ENCODE data around the gene ADAMTS2. TPM values are rescaled to one million over a fixed set of nuclear protein-coding genes. Genes with fewer than 3 reads are reported as not detected.

Gene ADAMTS2
- total and polyA plus RNA-seq, 2 donors (not counting 3 experiments of a cell fraction or from before 2014, with no cell fraction given), result not detected

- H3K9me3 ChIP-seq (replicated peaks; ENCODE audit: control insufficient read depth, insufficient read depth, low read length), result no peaks in the 10 kb centered on the region
- no peak overlapping the region for H3K27ac ChIP-seq (ENCODE audit: insufficient read depth, low read depth, low read length)
- H3K9me1 ChIP-seq (replicated peaks; ENCODE audit: control insufficient read depth, extremely low read depth, insufficient read depth, low read length), result no peaks in the 10 kb centered on the region
- H2AFZ ChIP-seq (ENCODE audit: low read depth, low read length), result no peak overlapping the region
- no peaks in the 10 kb centered on the region for H3K27me3 ChIP-seq (ENCODE audit: control insufficient read depth in 2 of 2, insufficient read depth in 2 of 2, low read length in 2 of 2)
- no TSS peak for BruUV-seq (replicated peaks)
- H3K4me2 ChIP-seq (ENCODE audit: insufficient read depth, low read length), result no peak overlapping the region
- CTCF ChIA-PET, result no interaction called here
- no peak overlapping the region for H3K9ac ChIP-seq (replicated peaks; ENCODE audit: extremely low read depth, insufficient read depth, low read length)
- no peaks in the 10 kb centered on the region for H3K79me2 ChIP-seq (ENCODE audit: control insufficient read depth, insufficient read depth, low read length)
- no peak overlapping the region for H3K4me3 ChIP-seq (replicated peaks in 1 of 3; ENCODE audit: insufficient read depth in 1 of 3, low read depth in 1 of 3, low read length in 3 of 3)
- TF ChIP-seq FOS (IDR thresholded peaks at IDR 0.05; ENCODE audit: borderline replicate concordance, insufficient read depth, low read length) (no peak), JUN (IDR thresholded peaks at IDR 0.05; ENCODE audit: borderline replicate concordance, insufficient read depth, insufficient read length, low read depth) (no peak), EZH2 (IDR thresholded peaks at IDR 0.05; ENCODE audit: borderline replicate concordance, low read depth, low read length, severe bottlenecking) (no peak), GATA2 (IDR thresholded peaks at IDR 0.05; ENCODE audit: insufficient read depth, insufficient read length, low read depth, low read length) (no peak), POLR2AphosphoS5 (IDR thresholded peaks at IDR 0.05; ENCODE audit: insufficient read depth, low read depth, low read length) (no peak), CTCF (IDR thresholded peaks at IDR 0.05; ENCODE audit: extremely low read depth in 1 of 2, insufficient read depth in 1 of 2, low read depth in 1 of 2, low read length in 2 of 2) (no peak), MYC (IDR thresholded peaks at IDR 0.05; ENCODE audit: low read depth, low read length) (no peak), POLR2A (IDR thresholded peaks at IDR 0.05; ENCODE audit: low read depth, low read length) (no peak), MAX (IDR thresholded peaks at IDR 0.05; ENCODE audit: insufficient read depth, insufficient read length) (no peak)
- no peaks in the 10 kb centered on the region for H4K20me1 ChIP-seq (replicated peaks; ENCODE audit: control insufficient read depth, extremely low read depth, insufficient read depth, low read length)
- no peaks in the 10 kb centered on the region for H3K4me1 ChIP-seq (ENCODE audit: control insufficient read depth, extremely low read depth, insufficient read depth, low read length)
- H3K36me3 ChIP-seq (ENCODE audit: control insufficient read depth in 2 of 2, extremely low read depth in 1 of 2, insufficient read depth in 2 of 2, low read length in 2 of 2), result no peaks in the 10 kb centered on the region
- FAIRE-seq, result no peak
- intact Hi-C loops (cut with micrococcal nuclease), result no loop called here
- POLR2A ChIA-PET, result no interaction called here
- no peak for DNase-seq (ENCODE audit: low read depth, low spot score)
- dilution Hi-C loops (cut with MboI; ENCODE audit: extremely low pct_ligation_motif_present, low sequenced_read_pairs), result no loop called here
Observed at GRCh38 chr5:179191506-179192184, 153.6 kb downstream of the ADAMTS2 start.
